ENCODE measurements around the gene CSPG4. TPM values are rescaled to one million over a fixed set of nuclear protein-coding genes. Genes with fewer than 3 reads are reported as not detected.

CSPG4 gene
- total and polyA plus RNA-seq, 2 of the 8 experiments (the other 6 are each of a cell fraction or from before 2014, with no cell fraction given), result 1.4 to 3.0 TPM

GRCh38 chr15:75646944-75647364 lies 65.7 kb downstream of the CSPG4 start:
- Histone ChIP-seq H3K27ac (ENCODE audit: low read depth, low read length) (no peak overlapping the region), H3K9me3 (ENCODE audit: insufficient read depth in 2 of 2, low read depth in 1 of 2, low read length in 1 of 2) (no peaks in the 10 kb centered on the region), H3K27me3 (replicated peaks in 1 of 4; ENCODE audit: control insufficient read depth in 3 of 4, extremely low read depth in 1 of 4, insufficient read depth in 3 of 4, low read length in 3 of 4) (peaks cover 0 to 14% (median 10%) of the 10 kb centered on the region in 4 experiments; a peak in 6 of 7 replicates), H3K36me3 (ENCODE audit: control insufficient read depth in 2 of 4, insufficient read depth in 4 of 4, low read length in 3 of 4) (peaks cover 0 to 14% (median 0%) of the 10 kb centered on the region in 4 experiments; a peak in 3 of 8 replicates), H2AFZ (ENCODE audit: low read length) (peak overlapping the region; percentile 3; the same call in 1 of the 2 replicates), H2AK5ac (ENCODE audit: low read depth, low read length) (peak overlapping the region; percentile 11; the same call in 1 of the 2 replicates), H3K23me2 (ENCODE audit: low read depth, low read length) (peaks cover 10% of the 10 kb centered on the region; the same call in 1 of the 2 replicates), H3K4me2 (ENCODE audit: insufficient read depth in 1 of 2, low read depth in 2 of 2, low read length in 2 of 2) (peak overlapping the region; percentile 93 to 100), H4K91ac (replicated peaks; ENCODE audit: insufficient read length, low read length) (peak overlapping the region; percentile 32), H3K4me3 (ENCODE audit: extremely low read depth in 1 of 4, insufficient read depth in 2 of 4, low read depth in 3 of 4, low read length in 4 of 4) (peak overlapping the region; percentile 63 to 90 (median 72)), H2BK5ac (ENCODE audit: low read depth, low read length) (0 out of 2 replicates have a peak overlapping the region, but pooled peaks have one; percentile 98), H3K79me2 (ENCODE audit: control insufficient read depth in 1 of 2, insufficient read depth in 2 of 2, low read length in 2 of 2) (peaks cover 0 to 34% of the 10 kb centered on the region in 2 experiments; a peak in 3 of 4 replicates), H3K9ac (replicated peaks in 1 of 4; ENCODE audit: extremely low read depth in 1 of 4, low read depth in 3 of 4, low read length in 3 of 4) (peak overlapping the region in 3 of 4 experiments; percentile 75 to 90 (median 82); a peak in 5 of 7 replicates), H4K8ac (ENCODE audit: extremely low read depth, insufficient read depth, low read length) (peak overlapping the region; percentile 64), H4K5ac (ENCODE audit: insufficient read length, low read depth, low read length) (no peak overlapping the region), H2BK12ac (ENCODE audit: low read depth, low read length) (peak overlapping the region; percentile 6; the same call in 1 of the 2 replicates), H3K23ac (ENCODE audit: insufficient read length) (no peak overlapping the region), H3K14ac (ENCODE audit: insufficient read length) (peak overlapping the region; percentile 6), H3K18ac (ENCODE audit: extremely low read depth, low read length) (no peak overlapping the region), H3K79me1 (ENCODE audit: low read depth, low read length) (peaks cover 10% of the 10 kb centered on the region), H2BK15ac (ENCODE audit: low read length) (peak overlapping the region; percentile 7; the same call in 1 of the 2 replicates), H4K20me1 (replicated peaks in 1 of 2; ENCODE audit: control insufficient read depth in 1 of 2, insufficient read depth in 2 of 2, low read length in 2 of 2) (peaks cover 0 to 8% of the 10 kb centered on the region in 2 experiments), H3K4ac (replicated peaks; ENCODE audit: insufficient read length, low read depth, low read length) (no peak overlapping the region), H3K56ac (replicated peaks; ENCODE audit: insufficient read length, low read depth, low read length) (peak overlapping the region; percentile 62), H3K4me1 (replicated peaks in 1 of 4; ENCODE audit: control insufficient read depth in 3 of 4, insufficient read depth in 4 of 4, low read length in 3 of 4) (peaks cover 9 to 25% (median 16%) of the 10 kb centered on the region in 4 experiments), H2BK20ac (ENCODE audit: low read length) (no peak overlapping the region), H2BK120ac (replicated peaks; ENCODE audit: low read depth, low read length) (no peak overlapping the region)
- FAIRE-seq (no peak), DNase-seq (ENCODE audit: low read depth in 1 of 2, low spot score in 2 of 2) (peak in 1 of 2 experiments; percentile 61)
- CTCF ChIA-PET (ENCODE audit: partially characterized antibody), result interaction anchor here (0.8 to 2.8 kb wide), 14 partner anchors 9 to 194 kb away, joined by 3 to 13 read pairs (median 4); no protein-coding TSS in a partner anchor
- WGBS, 2 experiments (ENCODE audit: extremely low coverage in 1 of 2, insufficient coverage in 1 of 2, insufficient read length in 1 of 2, insufficient replicate concordance in 2 of 2, low coverage in 1 of 2, low lambda C conversion rate in 2 of 2, missing lambda C conversion rate in 1 of 2), result 9% methylated on average over 19 of the region's 26 CpGs; no CpG with 5 or more reads in 1 of the 2 experiments
- POLR2A ChIA-PET (ENCODE audit: partially characterized antibody), result interaction anchor here (0.8 to 5.5 kb wide), 15 partner anchors 8 to 280 kb away, joined by 3 to 41 read pairs (median 5); partner anchors contain the start of genes IMP3, MAN2C1, PTPN9 and SIN3A
- TF ChIP-seq SP2 (IDR thresholded peaks at IDR 0.05; ENCODE audit: low read length), result no peak
- no peak for TF ChIP-seq POLR2AphosphoS5 (IDR thresholded peaks at IDR 0.05; ENCODE audit: low read depth, low read length)
- TF ChIP-seq HDAC6 (IDR thresholded peaks at IDR 0.05; ENCODE audit: low read depth, low read length), result no peak
- peak; percentile 12 for TF ChIP-seq SAP30 (IDR thresholded peaks at IDR 0.05; ENCODE audit: insufficient read depth, insufficient replicate concordance, low read length)
- TF ChIP-seq SUZ12 (IDR thresholded peaks at IDR 0.05; ENCODE audit: low read length), result peak; percentile 53; the same call in 1 of the 2 replicates
- TF ChIP-seq SP1 (IDR thresholded peaks at IDR 0.05; ENCODE audit: low read depth, low read length), result no peak
- TF ChIP-seq EZH2 (IDR thresholded peaks at IDR 0.05; ENCODE audit: low read depth, low read length, severe bottlenecking), result peak; percentile 40
- no peak for TF ChIP-seq TBP (IDR thresholded peaks at IDR 0.05; ENCODE audit: low read depth, low read length)
- TF ChIP-seq RAD21 (IDR thresholded peaks at IDR 0.05 in 1 of 2, conservative IDR thresholded peaks at IDR 0.05 in 1 of 2; ENCODE audit: low read depth in 2 of 2, low read length in 2 of 2), result no peak

Measured in H1 (cell line).